Retina (tissue), 1 donor: ENCODE measurements around the gene SGTA.
"Not testable (repeated sequence)": the region's sequence is repeated elsewhere in the genome, so short reads cannot be mapped to it uniquely, and the experiment has no call there.

ENCODE experiments used
- DNase-seq: peaks from one replicate; pipeline ENCODE4 v3.0.0-alpha.2; 2016

Gene SGTA

GRCh38 chr19:2782936-2783780, at the start of gene SGTA:
TSS of gene SGTA (minus strand) at chr19:2783273. CDS start at chr19:2769068, 14,205 bp downstream.
- DNase-seq: peak; percentile 100

GRCh38 chr19:2827840-2828489, 44.9 kb upstream of the SGTA start:
- DNase-seq: no peak

GRCh38 chr19:2827022-2827421, 43.9 kb upstream of the SGTA start:
- DNase-seq: no peak

- no peak for DNase-seq
These were observed 41.1 kb upstream of the SGTA start for GRCh38 chr19:2824129-2824528.

- no peak for DNase-seq
These were observed 40.6 kb upstream of the SGTA start for GRCh38 chr19:2823646-2824045.

GRCh38 chr19:2822846-2823245, 39.8 kb upstream of the SGTA start:
- no peak for DNase-seq

GRCh38 chr19:2820112-2820702, 37.1 kb upstream of the SGTA start:
- peak; percentile 66 for DNase-seq

GRCh38 chr19:2819540-2820111, 36.6 kb upstream of the SGTA start, which contains the start of gene ZNF554:
TSS of gene ZNF554 (plus strand) at chr19:2819868. CDS start at chr19:2820072, 204 bp downstream.
- DNase-seq: peak; percentile 98

GRCh38 chr19:2817237-2817829, 34.3 kb upstream of the SGTA start:
- not testable (repeated sequence) for DNase-seq

- no peak for DNase-seq
These were observed 33.6 kb upstream of the SGTA start for GRCh38 chr19:2816641-2817040.

GRCh38 chr19:2815923-2816322, 32.9 kb upstream of the SGTA start:
- DNase-seq: no peak

- no peak for DNase-seq
These were observed 32.1 kb upstream of the SGTA start for GRCh38 chr19:2815191-2815614.

GRCh38 chr19:2814426-2814825, 31.4 kb upstream of the SGTA start:
- DNase-seq: no peak

- no peak for DNase-seq
These were observed 30.4 kb upstream of the SGTA start for GRCh38 chr19:2813235-2814160.

- DNase-seq: no peak
These were observed 29.6 kb upstream of the SGTA start for GRCh38 chr19:2812414-2813234.

- DNase-seq: no peak
These were observed 28.8 kb upstream of the SGTA start for GRCh38 chr19:2811735-2812413.

GRCh38 chr19:2811221-2811722, 28.2 kb upstream of the SGTA start:
- DNase-seq: no peak

GRCh38 chr19:2810141-2811091, 27.3 kb upstream of the SGTA start:
- no peak for DNase-seq
